H9 (cell line): ENCODE measurements around the gene IL1RAPL2. TPM values are rescaled to one million over a fixed set of nuclear protein-coding genes. Genes with fewer than 3 reads are reported as not detected.

ENCODE experiments used
- DNase-seq: peaks from one replicate; pipeline ENCODE4 v3.0.0-alpha.2; 2017
- H2AFZ ChIP-seq: one replicate; pipeline ENCODE4 v1.6.1; 2013; ENCODE audit warnings: mild to moderate bottlenecking, low read length, control low read depth, moderate library complexity
- H2AK5ac ChIP-seq: 2 replicates; pipeline ENCODE4 v1.6.1; 2013; ENCODE audit warnings: low read length, control low read depth, mixed read lengths; ENCODE audit not compliant: insufficient read length
- H2BK120ac ChIP-seq: one replicate; pipeline ENCODE4 v1.6.1; 2013; ENCODE audit warnings: low read depth, mild to moderate bottlenecking, low read length, control low read depth, inconsistent platforms; ENCODE audit not compliant: poor library complexity, severe bottlenecking
- H2BK12ac ChIP-seq: 2 replicates; pipeline ENCODE4 v1.6.1; 2013; ENCODE audit warnings: low read length, control low read depth, mixed read lengths, low read depth; ENCODE audit not compliant: insufficient read length
- H2BK15ac ChIP-seq: 2 replicates; pipeline ENCODE4 v1.6.1; 2013; ENCODE audit warnings: low read depth, low read length, control low read depth
- H2BK20ac ChIP-seq: one replicate; pipeline ENCODE4 v1.6.1; 2013; ENCODE audit warnings: low read depth, mild to moderate bottlenecking, low read length, control low read depth, inconsistent platforms; ENCODE audit not compliant: poor library complexity, severe bottlenecking
- H2BK5ac ChIP-seq: 2 replicates; pipeline ENCODE4 v1.6.1; 2013; ENCODE audit warnings: low read length, control low read depth, mixed read lengths; ENCODE audit not compliant: insufficient read length
- H3K14ac ChIP-seq: 2 replicates; pipeline ENCODE4 v1.6.1; 2013; ENCODE audit warnings: low read length, control low read depth; ENCODE audit not compliant: insufficient read depth
- H3K18ac ChIP-seq: 2 replicates; pipeline ENCODE4 v1.6.1; 2013; ENCODE audit warnings: low read depth, mild to moderate bottlenecking, mixed read lengths, low read length, control low read depth; ENCODE audit not compliant: insufficient read length
- H3K23ac ChIP-seq: 2 replicates; pipeline ENCODE4 v1.6.1; 2013; ENCODE audit warnings: low read length, control low read depth, mixed read lengths, low read depth; ENCODE audit not compliant: insufficient read length
- H3K23me2 ChIP-seq: 2 replicates; pipeline ENCODE4 v1.6.1; 2013; ENCODE audit warnings: low read depth, mild to moderate bottlenecking, mixed read lengths, low read length, control low read depth; ENCODE audit not compliant: insufficient read length, poor library complexity, severe bottlenecking
- H3K27ac ChIP-seq: 2 replicates; pipeline ENCODE4 v1.5.1; 2013; ENCODE audit warnings: low read length, control low read depth, mixed read lengths, low read depth; ENCODE audit not compliant: insufficient read length
- H3K27me3 ChIP-seq: 2 replicates; pipeline ENCODE4 v1.6.1; 2013; ENCODE audit warnings: low read length, control low read depth, inconsistent platforms; ENCODE audit not compliant: insufficient read depth
- H3K4ac ChIP-seq: 2 replicates; pipeline ENCODE4 v1.6.1; 2013; ENCODE audit warnings: low read depth, mild to moderate bottlenecking, control low read depth, inconsistent platforms, low read length, moderate library complexity
- H3K4me1 ChIP-seq: 2 replicates; pipeline ENCODE4 v1.6.1; 2013; ENCODE audit warnings: low read length, control low read depth, inconsistent platforms; ENCODE audit not compliant: insufficient read depth
- H3K4me2 ChIP-seq: 2 replicates; pipeline ENCODE4 v1.6.1; 2013; ENCODE audit warnings: low read length, control low read depth, mixed read lengths; ENCODE audit not compliant: insufficient read length, insufficient read depth
- H3K56ac ChIP-seq: 2 replicates; pipeline ENCODE4 v1.6.1; 2013; ENCODE audit warnings: low read depth, mild to moderate bottlenecking, mixed read lengths, low read length, control low read depth; ENCODE audit not compliant: insufficient read length
- H3K79me1 ChIP-seq: 2 replicates; pipeline ENCODE4 v1.6.1; 2013; ENCODE audit warnings: low read depth, mild to moderate bottlenecking, moderate library complexity, low read length, control low read depth, inconsistent platforms; ENCODE audit not compliant: insufficient read depth, poor library complexity, severe bottlenecking
- H3K79me2 ChIP-seq: 2 replicates; pipeline ENCODE4 v1.6.1; 2013; ENCODE audit warnings: low read length, control low read depth, inconsistent platforms; ENCODE audit not compliant: insufficient read depth
- H3K9ac ChIP-seq: 2 replicates; pipeline ENCODE4 v1.6.1; 2013; ENCODE audit warnings: low read length, control low read depth, mixed read lengths; ENCODE audit not compliant: insufficient read length; ENCODE audit errors: extremely low read depth
- H3K9me3 ChIP-seq: one replicate; pipeline ENCODE4 v1.6.1; 2013; ENCODE audit warnings: low read depth, low read length, inconsistent platforms; ENCODE audit not compliant: control insufficient read depth
- H3T11ph ChIP-seq: one replicate; pipeline ENCODE4 v1.6.1; 2013; ENCODE audit warnings: mild to moderate bottlenecking, low read length, control low read depth, inconsistent platforms
- H4K20me1 ChIP-seq: one replicate; pipeline ENCODE4 v1.6.1; 2013; ENCODE audit not compliant: control insufficient read depth, insufficient read length, insufficient read depth
- H4K5ac ChIP-seq: 2 replicates; pipeline ENCODE4 v1.6.1; 2013; ENCODE audit warnings: low read depth, mild to moderate bottlenecking, mixed read lengths, low read length, control low read depth; ENCODE audit not compliant: insufficient read length
- H4K8ac ChIP-seq: replicated peaks from 2 replicates; pipeline ENCODE4 v1.6.1; 2013; ENCODE audit warnings: low read length, control low read depth, mixed read lengths, low read depth; ENCODE audit not compliant: insufficient read length
- H4K91ac ChIP-seq: 2 replicates; pipeline ENCODE4 v1.6.1; 2013; ENCODE audit warnings: low read depth, mild to moderate bottlenecking, moderate library complexity, mixed read lengths, low read length, control low read depth; ENCODE audit not compliant: insufficient read length
- H3K27ac Mint-ChIP-seq, 3 experiments: 2 replicates in 2 of 3; 3 replicates in 1 of 3; pipeline ENCODE4 v1.8.0; 2020 to 2021; ENCODE audit warnings: mixed read lengths in 3 of 3, mild to moderate bottlenecking in 1 of 3, moderate library complexity in 1 of 3
- H3K27me3 Mint-ChIP-seq: 2 replicates; pipeline ENCODE4 v1.8.0; 2021; ENCODE audit warnings: low read depth, mild to moderate bottlenecking, moderate library complexity, mixed read lengths
- H3K36me3 Mint-ChIP-seq, 3 experiments: 2 replicates in 2 of 3; 3 replicates in 1 of 3; pipeline ENCODE4 v1.8.0; 2020 to 2021; ENCODE audit warnings: low read depth in 3 of 3, mixed read lengths in 3 of 3; ENCODE audit not compliant: insufficient read depth in 1 of 3
- H3K4me1 Mint-ChIP-seq, 2 experiments: 2 replicates each; pipeline ENCODE4 v1.8.0; 2020; ENCODE audit warnings: mixed read lengths in 2 of 2
- H3K4me3 Mint-ChIP-seq, 2 experiments: 2 replicates in 1 of 2; 3 replicates in 1 of 2; pipeline ENCODE4 v1.8.0; 2020 to 2021; ENCODE audit warnings: mild to moderate bottlenecking in 2 of 2, mixed read lengths in 2 of 2, moderate library complexity in 1 of 2
- H3K9me3 Mint-ChIP-seq, 2 experiments: 2 replicates in 1 of 2; 3 replicates in 1 of 2; pipeline ENCODE4 v1.8.0; 2020; ENCODE audit warnings: mild to moderate bottlenecking in 2 of 2, mixed read lengths in 2 of 2, moderate library complexity in 1 of 2
- WGBS: extraction: QIAGEN DNeasy Blood & Tissue Kit; methylation state at CpG from one replicate; pipeline ENCODE4 v1.1.7; 2013; ENCODE audit warnings: missing lambda C conversion rate, low lambda C conversion rate, mixed read lengths; ENCODE audit not compliant: insufficient read length; ENCODE audit errors: extremely low coverage; 5-methylcytosine and 5-hydroxymethylcytosine counted together
- total RNA-seq: library from RNA; stranded (reverse); gene quantifications from 2 replicates; pipeline ENCODE4 v1.2.1, GENCODE V29; 2021
- TF ChIP-seq, protein P1 (sequence below): fragments of 200-600 bp; sonication (generic); conservative IDR thresholded peaks from 3 replicates; pipeline ENCODE4 v1.8.0; 2021; ENCODE audit warnings: antibody characterized with exemption, mild to moderate bottlenecking

The IL1RAPL2 gene
- total RNA-seq, 1 experiment from 2014 or later, result not detected

DNA sequence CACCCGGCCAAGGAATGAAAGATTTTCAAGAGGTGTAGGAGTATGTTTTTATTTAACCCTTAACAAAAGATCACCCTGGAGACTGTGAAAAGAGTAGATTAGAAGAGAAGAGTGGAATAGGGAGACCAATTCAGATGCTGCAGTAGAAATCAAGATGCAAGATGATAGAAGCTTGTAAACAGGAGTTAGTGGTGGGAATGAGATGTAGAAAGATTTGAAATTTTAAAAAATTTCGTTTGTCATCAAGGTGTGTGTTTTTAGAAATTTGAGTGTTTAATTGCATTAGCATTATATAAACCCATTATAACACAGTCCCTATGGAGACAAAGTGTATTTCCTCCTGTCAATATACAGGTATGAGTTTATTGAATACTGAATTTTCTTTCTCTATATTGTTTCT is 42.1 kb upstream of the IL1RAPL2 start:
- Histone ChIP-seq H3K4me2 (no peak overlapping the region), H3K56ac (no peak overlapping the region), H2BK20ac (no peak overlapping the region), H3K23ac (no peak overlapping the region), H4K91ac (no peak overlapping the region), H2AFZ (no peak overlapping the region), H3K27ac (no peak overlapping the region), H3K4me1 (peaks cover 8% of the 10 kb centered on the region; the same call in 1 of the 2 replicates), H3K23me2 (no peaks in the 10 kb centered on the region), H3T11ph (no peak overlapping the region), H2BK120ac (no peak overlapping the region), H3K4ac (no peak overlapping the region), H3K27me3 (no peaks in the 10 kb centered on the region), H4K8ac (no peak overlapping the region), H4K5ac (no peak overlapping the region), H2BK12ac (no peak overlapping the region), H4K20me1 (no peaks in the 10 kb centered on the region), H2BK5ac (no peak overlapping the region), H3K9me3 (peaks cover 9% of the 10 kb centered on the region), H3K79me2 (no peaks in the 10 kb centered on the region), H3K79me1 (no peaks in the 10 kb centered on the region), H3K14ac (no peak overlapping the region), H2BK15ac (no peak overlapping the region), H3K18ac (no peak overlapping the region), H2AK5ac (no peak overlapping the region), H3K9ac (no peak overlapping the region)
- no peak overlapping the region for H3K4me3 Mint-ChIP-seq
- peaks cover 4 to 7% of the 10 kb centered on the region in 2 experiments for H3K4me1 Mint-ChIP-seq
- 0 out of 7 replicates have a peak, but pooled peaks cover 0 to 3% (median 0%) of the 10 kb centered on the region in 3 experiments for H3K36me3 Mint-ChIP-seq
- peaks cover 7 to 49% of the 10 kb centered on the region in 2 experiments for H3K9me3 Mint-ChIP-seq
- H3K27me3 Mint-ChIP-seq, result peaks cover 2% of the 10 kb centered on the region; the same call in 1 of the 2 replicates
- no peak overlapping the region for H3K27ac Mint-ChIP-seq
- TF ChIP-seq, protein P1, sequence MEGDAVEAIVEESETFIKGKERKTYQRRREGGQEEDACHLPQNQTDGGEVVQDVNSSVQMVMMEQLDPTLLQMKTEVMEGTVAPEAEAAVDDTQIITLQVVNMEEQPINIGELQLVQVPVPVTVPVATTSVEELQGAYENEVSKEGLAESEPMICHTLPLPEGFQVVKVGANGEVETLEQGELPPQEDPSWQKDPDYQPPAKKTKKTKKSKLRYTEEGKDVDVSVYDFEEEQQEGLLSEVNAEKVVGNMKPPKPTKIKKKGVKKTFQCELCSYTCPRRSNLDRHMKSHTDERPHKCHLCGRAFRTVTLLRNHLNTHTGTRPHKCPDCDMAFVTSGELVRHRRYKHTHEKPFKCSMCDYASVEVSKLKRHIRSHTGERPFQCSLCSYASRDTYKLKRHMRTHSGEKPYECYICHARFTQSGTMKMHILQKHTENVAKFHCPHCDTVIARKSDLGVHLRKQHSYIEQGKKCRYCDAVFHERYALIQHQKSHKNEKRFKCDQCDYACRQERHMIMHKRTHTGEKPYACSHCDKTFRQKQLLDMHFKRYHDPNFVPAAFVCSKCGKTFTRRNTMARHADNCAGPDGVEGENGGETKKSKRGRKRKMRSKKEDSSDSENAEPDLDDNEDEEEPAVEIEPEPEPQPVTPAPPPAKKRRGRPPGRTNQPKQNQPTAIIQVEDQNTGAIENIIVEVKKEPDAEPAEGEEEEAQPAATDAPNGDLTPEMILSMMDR, result no peak
- no peak for DNase-seq
- 100% methylated on average over 1 of the region's 2 CpGs for WGBS
